GM04504 (cell line): Measurements from ENCODE around the gene ENDOV.
"Not testable (repeated sequence)": the region's sequence is repeated elsewhere in the genome, so short reads cannot be mapped to it uniquely, and the experiment has no call there.

Experiments used
- DNase-seq: peaks from one replicate; pipeline ENCODE4 v3.0.0-alpha.2; 2012; ENCODE audit warnings: low read depth

Gene ENDOV

GRCh38 chr17:80388601-80389000, 26.4 kb upstream of the ENDOV start:
- DNase-seq: no peak

GRCh38 chr17:80389011-80389995, 25.7 kb upstream of the ENDOV start:
- DNase-seq: no peak

- DNase-seq: no peak
Measured at GRCh38 chr17:80393241-80393890, 21.6 kb upstream of the ENDOV start.

- no peak for DNase-seq
Measured at GRCh38 chr17:80393961-80394360, 21.0 kb upstream of the ENDOV start.

DNA sequence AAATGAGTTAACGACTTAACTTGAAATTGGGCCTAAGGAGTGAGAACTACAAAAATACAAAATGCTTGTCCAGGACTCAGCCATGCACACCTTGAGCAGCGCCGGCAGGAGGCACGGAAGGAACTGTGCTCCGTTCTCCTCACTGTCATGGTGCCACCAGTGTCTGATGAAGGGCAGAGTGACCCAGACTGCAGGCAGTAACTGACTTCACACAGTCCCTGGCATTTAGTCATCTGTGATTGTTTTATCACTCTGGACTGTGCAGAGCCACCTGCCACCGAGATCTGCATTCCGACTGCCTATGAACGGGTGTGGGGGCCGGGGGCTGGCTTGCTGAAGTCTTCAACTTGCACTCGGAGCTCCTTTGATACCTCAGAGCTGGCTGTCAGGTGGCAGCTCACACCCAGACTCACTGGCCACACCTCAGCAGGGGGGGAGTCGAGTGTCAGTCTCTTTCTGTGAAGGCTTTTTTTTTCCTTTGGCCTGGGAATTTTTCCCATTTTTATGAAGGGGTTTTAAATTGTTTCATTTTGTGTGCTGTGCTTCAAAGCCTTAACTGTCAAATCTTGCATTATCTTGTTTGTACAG, 20.2 kb upstream of the ENDOV start:
- DNase-seq: no peak

- DNase-seq: no peak
Measured at GRCh38 chr17:80395402-80396151, 19.4 kb upstream of the ENDOV start.

DNA sequence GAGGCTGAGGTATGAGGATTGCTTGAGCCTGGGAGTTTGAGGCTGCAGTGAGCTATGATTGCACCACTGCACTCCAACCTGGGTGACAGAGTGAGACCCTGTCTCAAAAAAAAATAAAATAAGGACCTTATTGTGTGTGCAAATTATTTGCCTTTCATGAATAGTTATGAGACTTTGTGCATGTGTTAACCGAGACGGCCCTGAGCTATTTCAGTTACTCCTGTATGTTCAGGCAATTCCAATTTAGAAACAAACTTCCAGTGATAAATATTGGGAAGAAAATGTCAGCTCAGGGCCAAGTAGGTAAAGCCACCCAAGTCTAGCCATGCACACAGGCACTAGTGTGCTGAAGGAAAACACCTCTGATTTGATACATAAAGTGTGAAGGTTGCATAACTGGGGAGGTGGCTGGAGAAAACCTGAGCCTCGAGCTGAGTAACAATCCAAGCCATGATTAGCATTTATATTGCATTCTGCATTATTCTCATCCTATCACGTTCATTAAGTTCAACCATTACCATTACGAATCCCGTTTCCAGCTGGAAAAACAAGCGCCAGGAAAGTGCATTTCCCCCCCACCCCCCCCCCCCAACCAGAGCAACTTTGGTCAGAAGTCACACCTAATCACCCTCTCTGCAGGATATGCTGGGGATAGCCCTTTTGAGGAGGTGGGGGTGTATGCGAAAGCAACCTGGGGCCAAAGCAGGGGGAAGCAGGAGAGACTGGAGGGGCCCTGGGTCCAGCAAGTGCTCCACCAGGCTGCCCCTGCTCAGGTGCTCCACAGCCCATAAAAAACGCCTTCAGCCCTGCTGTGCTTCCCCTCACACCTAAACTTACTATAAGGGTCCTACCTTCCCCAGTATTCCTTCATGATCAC, 18.6 kb upstream of the ENDOV start:
- no peak for DNase-seq

- no peak for DNase-seq
Measured at GRCh38 chr17:80397034-80397387, 18.0 kb upstream of the ENDOV start.

GRCh38 chr17:80397686-80398085, 17.3 kb upstream of the ENDOV start:
- no peak for DNase-seq

- DNase-seq: not testable (repeated sequence)
Measured at GRCh38 chr17:80401086-80401485, 13.9 kb upstream of the ENDOV start.

DNA sequence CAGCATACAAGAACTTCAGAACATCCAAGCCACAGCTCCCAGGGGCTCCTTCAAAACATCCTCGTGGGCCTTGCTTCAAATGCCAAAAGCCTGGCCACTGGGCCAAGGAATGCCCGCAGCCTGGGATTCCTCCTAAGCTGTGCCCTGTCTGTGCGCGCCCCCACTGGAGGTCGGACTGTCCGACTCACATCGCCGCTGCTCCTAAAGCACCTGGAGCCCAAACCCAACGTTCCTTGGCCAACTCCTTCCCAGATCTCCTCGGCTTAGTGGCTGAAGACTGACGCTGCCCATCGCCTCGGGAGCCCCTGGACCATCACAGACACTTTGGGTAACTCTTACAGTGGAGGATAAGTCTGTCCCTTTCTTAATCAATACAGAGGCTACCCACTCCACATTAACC, 12.9 kb upstream of the ENDOV start:
- DNase-seq: not testable (repeated sequence)

- DNase-seq: no peak
Measured at GRCh38 chr17:80402959-80403358, 12.0 kb upstream of the ENDOV start.

DNA sequence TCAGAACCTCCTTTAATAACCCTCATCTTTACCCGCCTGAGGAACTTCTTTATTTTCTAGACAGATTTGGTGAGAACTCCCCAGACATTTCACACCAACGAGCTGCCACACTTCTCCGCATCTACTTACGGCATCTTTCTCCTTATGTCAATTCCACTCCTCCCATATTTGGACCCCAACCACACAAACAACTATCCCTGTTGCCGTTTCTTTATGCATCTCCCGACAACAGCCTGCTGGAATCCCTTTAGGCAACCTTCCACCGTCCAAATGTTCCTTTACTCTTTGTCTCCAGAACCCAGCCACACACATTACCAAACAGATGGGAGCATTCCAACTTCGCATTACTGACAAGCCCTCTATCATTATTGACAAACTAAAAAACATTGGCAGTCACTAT, 8.8 kb upstream of the ENDOV start:
- DNase-seq: no peak

GRCh38 chr17:80407917-80408316, 7.0 kb upstream of the ENDOV start:
- DNase-seq: not testable (repeated sequence)

DNA sequence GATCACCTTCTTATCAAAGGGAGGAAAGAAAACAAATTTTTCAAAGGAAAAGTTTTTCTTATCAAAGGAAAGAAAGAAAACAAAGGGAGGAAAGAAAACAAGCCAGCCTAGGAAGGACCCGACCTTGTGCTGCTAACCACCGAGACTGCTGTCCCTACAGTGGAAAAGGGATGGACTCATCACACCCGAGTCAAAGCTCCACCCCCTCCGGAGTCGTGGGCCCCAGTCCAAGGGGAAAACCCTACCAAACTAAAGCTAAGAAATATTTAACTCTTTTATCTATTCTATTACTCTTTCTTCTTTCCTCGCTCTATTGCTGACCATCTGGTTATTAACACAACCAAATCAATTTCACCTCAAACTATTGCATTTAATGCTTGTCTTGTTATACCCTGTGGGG, 6.1 kb upstream of the ENDOV start:
- no peak for DNase-seq

DNA sequence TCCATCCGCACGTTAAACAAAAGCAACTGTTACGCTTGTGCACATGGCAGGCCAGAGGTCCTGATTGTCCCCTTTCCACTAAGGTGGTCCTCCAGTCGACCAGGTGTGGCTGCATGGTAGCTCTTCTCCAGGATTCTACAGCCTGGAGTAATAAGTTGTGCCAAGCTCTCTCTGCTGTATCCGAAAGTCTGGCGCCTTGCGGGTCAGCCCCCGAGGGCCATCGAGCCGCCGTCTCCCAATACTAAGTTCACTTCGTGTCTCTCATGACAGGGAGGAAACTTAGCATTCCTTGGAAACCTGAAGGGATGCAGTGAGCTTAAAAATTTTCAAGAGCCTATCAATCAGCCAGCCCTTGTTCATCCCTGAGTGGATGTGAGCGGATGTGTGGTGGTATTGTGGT, 5.3 kb upstream of the ENDOV start:
- no peak for DNase-seq

DNA sequence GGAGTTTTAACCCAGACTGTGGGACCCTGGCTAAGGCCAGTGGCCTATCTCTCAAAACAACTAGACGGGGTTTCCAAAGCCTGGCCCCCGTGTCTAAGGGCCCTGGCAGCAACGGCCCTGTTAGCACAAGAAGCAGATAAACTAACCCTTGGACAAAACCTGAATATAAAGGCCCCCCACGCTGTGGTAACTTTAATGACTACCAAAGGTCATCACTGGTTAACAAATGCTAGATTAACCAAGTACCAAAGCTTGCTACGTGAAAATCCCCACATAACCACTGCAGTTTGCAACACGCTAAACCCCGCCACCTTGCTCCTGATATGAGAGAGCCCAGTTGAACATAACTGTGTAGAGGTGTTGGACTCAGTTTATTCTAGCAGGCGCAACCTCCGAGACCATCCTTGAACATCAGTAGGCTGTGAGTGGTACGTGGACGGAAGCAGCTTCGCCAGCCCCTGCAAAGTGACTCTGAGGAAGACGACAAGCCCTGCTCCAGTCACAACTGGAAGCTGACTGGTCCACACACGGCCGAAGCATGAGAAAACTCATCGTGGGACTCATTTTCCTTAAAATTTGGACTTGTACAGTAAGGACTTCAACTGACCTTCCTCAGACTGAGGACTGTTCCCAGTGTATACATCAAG, 4.4 kb upstream of the ENDOV start:
- DNase-seq: not testable (repeated sequence)

GRCh38 chr17:80413771-80414507, 1.0 kb upstream of the ENDOV start:
- DNase-seq: no peak

GRCh38 chr17:80414508-80414802, 512 bp upstream of the ENDOV start:
- no peak for DNase-seq

- no peak for DNase-seq
Measured at GRCh38 chr17:80415626-80416137, 715 bp downstream of the ENDOV start.
